CD14-positive monocyte (primary cell): ENCODE data around the gene ELMO1. TPM values are rescaled to one million over a fixed set of nuclear protein-coding genes. Genes with fewer than 3 reads are reported as not detected.

Experiments
- DNase-seq, 3 donors: peaks; one replicate each; pipeline ENCODE4 v3.0.0-alpha.2; 2011 to 2022
- H2AFZ ChIP-seq: 2 replicates; pipeline ENCODE4 v1.6.0; 2012; ENCODE audit warnings: mild to moderate bottlenecking, low read depth, low read length, inconsistent platforms; ENCODE audit not compliant: insufficient read depth, poor library complexity, severe bottlenecking
- H3K27ac ChIP-seq, 2 donors: 1 replicate in 1 of 2; 2 replicates in 1 of 2; pipeline ENCODE4 v1.5.1; 2012 to 2013; ENCODE audit warnings: low read length in 2 of 2, control low read depth in 1 of 2, inconsistent platforms in 1 of 2, low read depth in 1 of 2, mild to moderate bottlenecking in 1 of 2
- H3K27me3 ChIP-seq, 2 donors: one replicate each; pipeline versions ENCODE4 v1.6.0 to v1.6.1; 2011 to 2013; ENCODE audit warnings: low read length in 2 of 2; ENCODE audit not compliant: control insufficient read depth in 2 of 2, insufficient read depth in 2 of 2
- H3K36me3 ChIP-seq, 2 donors: replicated peaks in 1 of 2; 1 replicate in 1 of 2; 2 replicates in 1 of 2; pipeline versions ENCODE4 v1.5.1 to v1.6.1; 2012 to 2013; ENCODE audit warnings: low read length in 2 of 2, control low read depth in 1 of 2, inconsistent platforms in 1 of 2, mild to moderate bottlenecking in 1 of 2; ENCODE audit not compliant: insufficient read depth in 2 of 2, control insufficient read depth in 1 of 2
- H3K4me1 ChIP-seq, 2 donors: 1 replicate in 1 of 2; 2 replicates in 1 of 2; pipeline versions ENCODE4 v1.5.1 to v1.6.1; 2012 to 2013; ENCODE audit warnings: low read length in 2 of 2, control low read depth in 1 of 2, inconsistent platforms in 1 of 2, mild to moderate bottlenecking in 1 of 2, moderate library complexity in 1 of 2; ENCODE audit not compliant: insufficient read depth in 2 of 2, control insufficient read depth in 1 of 2
- H3K4me2 ChIP-seq: replicated peaks from 2 replicates; pipeline ENCODE3; 2012; ENCODE audit warnings: low read length, moderate library complexity, mild to moderate bottlenecking; ENCODE audit not compliant: poor library complexity, severe bottlenecking; ENCODE audit errors: extremely low read depth
- H3K4me3 ChIP-seq, 3 experiments: fragments of 200-600 bp in 1 of 3; sonication (generic) in 1 of 3; replicated peaks in 1 of 3; 1 replicate in 2 of 3; 2 replicates in 1 of 3; pipeline ENCODE4 v1.5.1; 2011 to 2013; ENCODE audit warnings: low read length in 3 of 3, mild to moderate bottlenecking in 3 of 3, control low read depth in 2 of 3, low read depth in 2 of 3, inconsistent platforms in 1 of 3, moderate library complexity in 1 of 3
- H3K79me2 ChIP-seq: 2 replicates; pipeline ENCODE4 v1.6.0; 2012; ENCODE audit warnings: mild to moderate bottlenecking, control low read depth, inconsistent platforms, low read length, moderate library complexity; ENCODE audit not compliant: insufficient read depth
- H3K9ac ChIP-seq: 2 replicates; pipeline ENCODE4 v1.6.0; 2017; ENCODE audit warnings: low read length, mild to moderate bottlenecking; ENCODE audit not compliant: insufficient read depth, poor library complexity, severe bottlenecking
- H3K9me3 ChIP-seq, 2 donors: replicated peaks in 1 of 2; 1 replicate in 1 of 2; 2 replicates in 1 of 2; pipeline versions ENCODE4 v1.5.1 to v1.6.1; 2012 to 2013; ENCODE audit warnings: low read length in 2 of 2, control low read depth in 1 of 2; ENCODE audit not compliant: control insufficient read depth in 1 of 2, insufficient read depth in 1 of 2
- H4K20me1 ChIP-seq: 2 replicates; pipeline ENCODE4 v1.6.0; 2012; ENCODE audit warnings: mild to moderate bottlenecking, low read length, control low read depth, moderate library complexity; ENCODE audit not compliant: insufficient read depth
- H3K27ac Mint-ChIP-seq, 7 donors: one replicate each; pipeline ENCODE4 v1.8.0; 2020; ENCODE audit warnings: mild to moderate bottlenecking in 7 of 7, mixed read lengths in 7 of 7, moderate library complexity in 6 of 7, inconsistent platforms in 2 of 7
- H3K27me3 Mint-ChIP-seq, 3 donors: one replicate each; pipeline ENCODE4 v1.8.0; 2021 to 2022; ENCODE audit warnings: low read depth in 3 of 3, mild to moderate bottlenecking in 3 of 3, mixed read lengths in 3 of 3, moderate library complexity in 3 of 3, inconsistent platforms in 1 of 3
- H3K36me3 Mint-ChIP-seq, 2 donors: one replicate each; pipeline ENCODE4 v1.8.0; 2020; ENCODE audit warnings: mixed read lengths in 2 of 2, inconsistent platforms in 1 of 2, mild to moderate bottlenecking in 1 of 2
- H3K4me1 Mint-ChIP-seq: one replicate; pipeline ENCODE4 v1.8.0; 2020; ENCODE audit warnings: mild to moderate bottlenecking, mixed read lengths
- H3K4me3 Mint-ChIP-seq, 2 donors: one replicate each; pipeline ENCODE4 v1.8.0; 2020; ENCODE audit warnings: mild to moderate bottlenecking in 2 of 2, mixed read lengths in 2 of 2, moderate library complexity in 1 of 2
- H3K9me3 Mint-ChIP-seq, 7 donors: one replicate each; pipeline ENCODE4 v1.8.0; 2020 to 2022; ENCODE audit warnings: mixed read lengths in 7 of 7, mild to moderate bottlenecking in 6 of 7, moderate library complexity in 6 of 7, inconsistent platforms in 2 of 7
- CTCF ChIP-seq: fragments of 200-600 bp; IDR thresholded peaks from one replicate; pipeline ENCODE4 v1.8.0; 2022; ENCODE audit warnings: antibody characterized with exemption, mild to moderate bottlenecking
- WGBS: methylation state at CpG from one replicate; pipeline ENCODE4 v1.1.5; 2013; ENCODE audit warnings: missing lambda C conversion rate; ENCODE audit not compliant: insufficient coverage; 5-methylcytosine and 5-hydroxymethylcytosine counted together
- intact Hi-C, 2 donors: fragments of 100-400 bp; cut with micrococcal nuclease; formaldehyde crosslinking; loops; one replicate each; pipeline versions ENCODE4 v1.15.0 to v1.15.1; 2023
- polyA plus RNA-seq, 3 donors: library from polyadenylated mRNA; depleted of rRNA in 1 of 3; unstranded in 2 of 3; stranded (reverse) in 1 of 3; fragments of 300-500 nt in 2 of 3; fragments of >200 nt in 1 of 3; fragmentation: Illumina TruSeq in 2 of 3; gene quantifications; 1 replicate in 2 of 3; 2 replicates in 1 of 3; pipeline ENCODE4 v1.2.3, GENCODE V29; 2012 to 2021

Gene ELMO1
- polyA plus RNA-seq, 3 donors: 46.6 to 50.2 (median 46.7) TPM

GRCh38 chr7:37220664-37221063, 228.0 kb downstream of the ELMO1 start:
- intact Hi-C loops: no loop called here
- H3K27ac Mint-ChIP-seq: peak overlapping the region in 2 of 7 donors; percentile 29 to 57
- H3K36me3 Mint-ChIP-seq: peaks cover 56 to 68% of the 10 kb centered on the region in 2 donors

GRCh38 chr7:37218956-37219355, 229.7 kb downstream of the ELMO1 start:
- peak in 1 of 3 donors; percentile 10 for DNase-seq
- intact Hi-C loops: no loop called here
- H3K79me2 ChIP-seq: no peaks in the 10 kb centered on the region
- Mint-ChIP-seq H3K27ac (peak overlapping the region in 2 of 7 donors; percentile 54 to 71), H3K27me3 (peaks cover 0 to 1% (median 0%) of the 10 kb centered on the region in 3 donors), H3K36me3 (peaks cover 59 to 63% of the 10 kb centered on the region in 2 donors), H3K9me3 (no peaks in the 10 kb centered on the region), H3K4me3 (no peak overlapping the region), H3K4me1 (peaks cover 18% of the 10 kb centered on the region)
- no peak overlapping the region for H3K4me2 ChIP-seq
- WGBS: no CpG with 5 or more reads among the region's 3 CpGs
- no peak overlapping the region for H3K9ac ChIP-seq
- no peak for TF ChIP-seq CTCF
- no peaks in the 10 kb centered on the region for H3K9me3 ChIP-seq
- peaks cover 25 to 92% of the 10 kb centered on the region in 2 donors for H3K36me3 ChIP-seq
- peaks cover 0 to 8% of the 10 kb centered on the region in 2 donors for H3K4me1 ChIP-seq
- H2AFZ ChIP-seq: no peak overlapping the region
- no peaks in the 10 kb centered on the region for H3K27me3 ChIP-seq
- no peak overlapping the region for H3K27ac ChIP-seq
- no peak overlapping the region for H3K4me3 ChIP-seq
- H4K20me1 ChIP-seq: peaks cover 26% of the 10 kb centered on the region

More at GRCh38 chr7:37220664-37221063, 228.0 kb downstream of the ELMO1 start:
- 95% methylated on average over 3 of the region's 6 CpGs for WGBS
- H3K4me3 Mint-ChIP-seq: no peak overlapping the region
- no peak overlapping the region for H3K9ac ChIP-seq
- H3K79me2 ChIP-seq: no peaks in the 10 kb centered on the region
- H3K4me3 ChIP-seq: no peak overlapping the region
- peaks cover 23 to 92% of the 10 kb centered on the region in 2 donors for H3K36me3 ChIP-seq
- no peak overlapping the region for H3K27ac ChIP-seq
- H3K4me2 ChIP-seq: no peak overlapping the region
- H3K4me1 Mint-ChIP-seq: peaks cover 18% of the 10 kb centered on the region
- DNase-seq: peak in 2 of 3 donors; percentile 24 to 36
- H3K27me3 Mint-ChIP-seq: no peaks in the 10 kb centered on the region
- H3K9me3 ChIP-seq: no peaks in the 10 kb centered on the region
- H3K27me3 ChIP-seq: no peaks in the 10 kb centered on the region
- H3K9me3 Mint-ChIP-seq: no peaks in the 10 kb centered on the region
- H4K20me1 ChIP-seq: peaks cover 21% of the 10 kb centered on the region
- H2AFZ ChIP-seq: no peak overlapping the region
- no peak for TF ChIP-seq CTCF
- peaks cover 0 to 8% of the 10 kb centered on the region in 2 donors for H3K4me1 ChIP-seq
